GM18520 (cell line): ENCODE measurements around the gene ODAM.
"Not testable (repeated sequence)": the region's sequence is repeated elsewhere in the genome, so short reads cannot be mapped to it uniquely, and the experiment has no call there.

ENCODE experiments used
- ATAC-seq: cut with Tn5 transposase; IDR thresholded peaks from one replicate; pipeline ENCODE4 v1.9.1; 2021; ENCODE audit not compliant: unreplicated experiment

ODAM gene

DNA sequence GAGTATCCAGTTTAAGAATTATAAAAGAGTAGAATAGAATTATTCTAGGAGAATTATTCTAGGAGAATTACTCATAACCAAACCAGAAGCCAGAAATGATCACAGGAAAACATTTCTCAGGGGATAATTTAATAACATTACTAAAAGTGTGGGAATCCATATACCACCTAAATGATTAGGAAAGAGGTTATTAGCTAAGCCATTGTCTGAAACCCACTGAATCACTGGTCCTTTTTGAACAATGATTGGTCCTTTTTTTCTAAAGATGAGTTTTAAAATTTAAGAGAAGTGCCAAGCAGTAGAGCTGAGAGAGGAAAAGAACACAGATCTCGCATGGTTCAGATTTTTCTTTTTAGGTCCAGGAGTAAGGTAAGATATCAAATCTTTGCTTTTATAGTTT is at the start of gene ODAM:
ODAM (plus strand) TSS at position 301 of the 400 bp plus-strand sequence. CDS start 819 bp downstream, outside the sequence.
- ATAC-seq, result no peak

- no peak for ATAC-seq
Measured at GRCh38 chr4:70151271-70151670, 44.3 kb upstream of the ODAM start.

GRCh38 chr4:70152088-70152487 is 43.4 kb upstream of the ODAM start:
- no peak for ATAC-seq

GRCh38 chr4:70153937-70154336 is 41.6 kb upstream of the ODAM start, which contains the start of gene PRR27:
Gene PRR27 (plus strand): TSS chr4:70154237. CDS start chr4:70154376, 139 bp downstream.
- ATAC-seq, result no peak

- no peak for ATAC-seq
Measured at GRCh38 chr4:70158576-70158975, 36.9 kb upstream of the ODAM start.

GRCh38 chr4:70177090-70177489 is 18.4 kb upstream of the ODAM start:
- no peak for ATAC-seq

GRCh38 chr4:70178075-70178660 is 17.4 kb upstream of the ODAM start:
- ATAC-seq, result no peak

- ATAC-seq, result no peak
Measured at GRCh38 chr4:70179811-70180210, 15.7 kb upstream of the ODAM start.

GRCh38 chr4:70181864-70182263 is 13.7 kb upstream of the ODAM start:
- ATAC-seq, result no peak

DNA sequence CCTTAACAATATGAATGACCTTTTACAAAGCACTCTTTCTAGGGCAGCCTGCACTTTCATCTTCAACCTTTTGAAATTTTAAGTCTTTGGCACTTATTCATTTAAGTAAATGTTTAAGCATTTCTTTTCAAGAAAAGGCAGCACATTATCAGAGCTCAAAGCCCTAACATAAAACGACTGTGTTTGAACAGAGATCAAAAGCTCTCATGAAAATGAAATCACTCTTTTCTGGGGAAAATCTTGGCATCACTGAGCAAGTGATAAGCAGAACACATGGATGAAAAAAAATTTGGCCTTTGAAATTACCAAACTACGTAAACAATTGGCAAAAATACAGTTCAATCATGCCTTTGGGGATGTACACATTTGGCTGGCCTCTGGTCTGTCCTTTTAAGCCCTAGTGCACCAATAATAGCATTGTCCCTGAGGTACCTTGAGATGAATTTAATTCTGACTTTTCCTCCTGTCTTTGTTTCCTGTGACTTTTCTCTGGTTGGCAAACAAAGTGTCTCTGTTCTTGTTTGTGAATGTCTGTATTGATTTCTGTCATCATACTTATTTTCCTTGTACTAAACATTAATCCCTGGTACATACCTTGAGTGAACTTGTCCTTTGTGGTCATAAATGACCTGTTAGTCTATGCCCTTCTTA is 12.9 kb upstream of the ODAM start:
- no peak for ATAC-seq

DNA sequence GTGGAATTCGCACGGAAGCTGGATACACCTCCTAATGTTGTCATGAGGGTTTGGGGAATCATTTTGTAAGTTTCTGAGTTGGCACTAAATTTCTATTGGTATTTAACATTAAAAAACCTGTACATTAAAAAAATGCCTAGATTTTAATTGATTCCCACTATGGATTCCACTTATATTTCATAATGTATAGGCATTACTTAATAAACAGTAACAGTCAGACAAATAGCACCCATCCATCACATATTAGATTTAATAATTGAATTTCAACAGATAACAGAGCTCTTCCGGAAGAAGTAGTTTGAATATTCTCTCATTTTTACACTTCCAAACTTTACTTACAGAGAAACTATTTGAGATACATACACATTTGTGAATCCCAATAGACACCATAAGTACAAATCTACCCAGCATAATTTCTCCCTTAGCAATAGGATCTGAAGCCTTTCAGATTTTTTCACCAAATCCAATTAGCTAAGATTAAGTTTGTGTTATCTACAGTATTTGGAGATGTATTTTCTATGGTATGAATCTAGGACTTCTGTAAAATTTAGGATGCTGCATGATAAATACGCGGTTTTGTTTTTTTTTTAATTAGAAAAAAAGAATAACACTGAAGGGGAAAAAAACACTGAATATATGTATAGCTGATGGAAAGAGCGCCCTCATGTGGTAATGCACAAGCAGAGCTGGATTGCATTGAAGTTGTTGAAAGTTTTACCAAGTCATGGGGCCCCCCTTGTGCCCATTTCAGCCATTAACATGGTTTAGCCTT is 12.2 kb upstream of the ODAM start:
- ATAC-seq, result no peak

DNA sequence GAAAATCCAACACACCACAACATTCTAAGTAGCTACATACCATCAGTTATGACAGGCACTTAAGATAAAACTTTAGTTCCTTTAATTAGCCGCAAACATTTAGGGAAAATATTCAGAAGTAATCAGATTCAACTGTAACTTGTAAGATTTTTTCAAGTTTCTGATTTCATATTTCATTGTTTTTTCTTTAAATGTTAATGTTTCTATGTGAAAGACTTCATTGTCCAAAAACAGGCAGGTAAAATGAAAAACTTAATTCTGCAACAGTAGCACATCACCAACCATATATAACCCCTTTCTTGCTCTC is 11.6 kb upstream of the ODAM start:
- no peak for ATAC-seq

DNA sequence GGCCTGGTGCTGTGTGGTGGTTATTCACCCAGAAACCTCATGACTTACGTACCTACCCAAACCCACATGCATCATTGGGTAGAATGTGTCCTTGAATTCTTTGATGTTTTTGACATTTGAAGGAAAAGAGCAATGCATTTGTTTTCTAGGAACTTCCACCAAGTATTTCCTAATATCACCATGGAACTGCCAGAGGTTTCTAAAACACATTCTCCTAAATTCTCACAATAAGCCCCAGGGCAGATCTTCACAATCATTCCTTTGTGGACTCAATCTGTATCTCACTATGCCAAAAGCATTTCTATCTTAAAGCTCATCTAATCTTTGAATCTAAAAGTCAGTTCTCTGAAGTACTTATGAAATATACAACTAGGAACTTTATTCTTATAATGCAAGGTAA is 8.3 kb upstream of the ODAM start:
- ATAC-seq, result no peak

GRCh38 chr4:70190579-70190978 is 4.9 kb upstream of the ODAM start:
- ATAC-seq, result no peak

- ATAC-seq, result no peak
Measured at GRCh38 chr4:70191647-70192046, 3.9 kb upstream of the ODAM start.

GRCh38 chr4:70192895-70193294 is 2.6 kb upstream of the ODAM start:
- ATAC-seq, result no peak

DNA sequence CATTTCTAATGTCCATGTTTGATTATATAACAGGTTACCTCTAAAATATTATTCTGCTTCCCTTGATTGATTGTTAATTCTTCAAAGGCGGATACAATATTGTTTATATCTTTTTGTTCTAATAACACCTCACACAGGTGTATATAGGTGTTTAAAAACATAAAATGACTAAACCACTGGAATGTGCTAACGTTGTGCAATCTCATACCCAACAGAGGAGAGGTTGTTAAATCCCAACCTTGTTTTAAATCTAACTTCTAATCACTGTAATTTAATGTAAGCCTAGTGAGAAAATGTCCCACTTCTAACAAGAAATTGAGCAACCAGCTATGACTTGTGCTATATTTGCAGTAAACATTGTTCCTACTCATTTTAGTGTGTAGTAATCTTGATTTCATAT is 1.3 kb downstream of the ODAM start:
- no peak for ATAC-seq

- ATAC-seq, result no peak
Measured at GRCh38 chr4:70197842-70198241, 2.3 kb downstream of the ODAM start.

GRCh38 chr4:70203601-70204000 is 8.1 kb downstream of the ODAM start:
- no peak for ATAC-seq

GRCh38 chr4:70212752-70213151 is 17.2 kb downstream of the ODAM start:
- not testable (repeated sequence) for ATAC-seq

- not testable (repeated sequence) for ATAC-seq
Measured at GRCh38 chr4:70216109-70216508, 20.6 kb downstream of the ODAM start.

GRCh38 chr4:70216550-70216949 is 21.0 kb downstream of the ODAM start:
- ATAC-seq, result not testable (repeated sequence)
